NCI-H1417 (cell line): ENCODE data around the gene CD53.
"Not testable (repeated sequence)": the region's sequence is repeated elsewhere in the genome, so short reads cannot be mapped to it uniquely, and the experiment has no call there.

Experiments
- DNase-seq, 3 experiments: peaks; one replicate each; lab custom pipeline; 2025; lab: John Stamatoyannopoulos, UW

The CD53 gene

GRCh38 chr1:110916274-110916668 is 43.3 kb downstream of the CD53 start:
- DNase-seq: no peak

GRCh38 chr1:110916669-110917306 is 43.8 kb downstream of the CD53 start:
- no peak for DNase-seq

DNA sequence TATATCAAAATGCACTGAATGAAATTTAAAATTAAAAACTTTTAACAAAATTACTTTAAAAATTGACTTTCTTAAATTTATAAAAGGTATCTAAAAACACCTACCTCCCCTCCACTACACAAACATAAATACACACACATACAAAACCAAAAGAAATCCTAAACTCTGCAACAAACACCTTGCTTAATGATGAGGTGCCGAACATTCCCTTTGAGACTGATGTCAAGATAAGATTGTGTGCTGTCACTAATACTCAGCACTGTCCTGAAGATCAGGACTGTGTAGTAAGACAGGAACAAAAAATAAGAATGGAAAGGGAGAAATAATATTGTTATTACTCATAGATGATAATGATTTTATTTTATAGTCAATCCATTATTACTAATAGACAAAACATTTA is 45.1 kb downstream of the CD53 start:
- no peak for DNase-seq

DNA sequence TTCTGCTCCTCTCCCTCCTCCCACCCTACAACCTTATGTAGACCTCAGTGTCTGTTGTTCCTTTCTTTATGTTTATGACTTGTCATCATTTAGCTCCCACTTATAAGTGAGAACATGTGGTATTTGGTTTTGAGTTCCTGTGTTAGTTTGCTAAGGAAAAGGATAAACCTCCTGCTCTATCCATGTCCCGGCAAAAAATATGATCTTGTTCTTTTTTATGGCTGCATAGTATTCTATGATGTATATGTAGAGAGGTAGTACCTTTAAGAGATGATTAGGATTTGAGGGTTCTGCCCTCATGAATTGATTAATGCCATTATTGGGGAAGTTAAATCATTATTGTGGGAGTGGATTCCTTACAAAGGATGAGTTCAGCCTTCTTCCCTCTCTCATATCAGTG is 49.0 kb downstream of the CD53 start:
- DNase-seq: no peak

GRCh38 chr1:110927484-110928075 is 54.6 kb downstream of the CD53 start:
- no peak for DNase-seq

GRCh38 chr1:110928191-110928590 is 55.2 kb downstream of the CD53 start:
- DNase-seq: no peak

GRCh38 chr1:110928904-110929303 is 56.0 kb downstream of the CD53 start:
- DNase-seq: no peak

GRCh38 chr1:110931097-110931496 is 58.1 kb downstream of the CD53 start:
- not testable (repeated sequence) for DNase-seq

GRCh38 chr1:110936567-110936966 is 63.6 kb downstream of the CD53 start:
- no peak for DNase-seq

DNA sequence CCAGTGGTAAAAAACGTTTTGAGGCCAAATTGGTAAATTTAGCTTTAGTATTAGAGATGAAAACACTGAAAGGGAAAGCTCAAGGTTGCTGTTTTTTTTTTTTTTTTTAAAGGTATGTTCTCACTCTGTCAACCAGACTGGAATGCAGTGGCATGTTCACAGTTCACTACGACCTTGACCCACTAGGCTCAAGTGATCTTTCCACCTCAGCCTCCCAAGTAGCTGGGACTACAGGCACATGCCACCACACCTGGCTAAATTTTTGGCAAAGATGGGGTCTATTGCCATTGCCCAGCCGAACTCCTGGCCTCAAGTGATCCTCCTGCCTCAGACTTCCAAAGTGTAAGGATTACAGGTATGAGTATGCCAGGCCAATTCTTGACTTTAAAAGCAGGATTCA is 71.9 kb downstream of the CD53 start:
- DNase-seq: no peak

DNA sequence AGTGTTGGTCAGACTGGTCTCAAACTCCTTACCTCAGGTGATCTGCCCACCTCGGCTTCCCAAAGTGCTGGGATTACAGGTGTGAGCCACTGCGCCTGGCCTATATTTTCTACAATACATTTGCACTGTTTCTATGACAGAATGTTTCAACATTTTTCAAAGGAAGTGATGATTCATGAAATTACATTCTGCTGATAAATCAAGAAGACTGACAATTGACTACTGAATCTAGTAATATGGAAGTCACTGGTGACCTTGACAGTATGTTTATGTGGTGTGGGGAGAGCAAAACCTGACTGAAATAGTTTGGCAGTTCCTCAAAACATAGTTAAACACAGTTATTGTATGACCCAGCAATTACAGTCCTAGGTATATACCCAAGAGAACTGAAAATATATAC is 72.7 kb downstream of the CD53 start:
- DNase-seq: no peak

DNA sequence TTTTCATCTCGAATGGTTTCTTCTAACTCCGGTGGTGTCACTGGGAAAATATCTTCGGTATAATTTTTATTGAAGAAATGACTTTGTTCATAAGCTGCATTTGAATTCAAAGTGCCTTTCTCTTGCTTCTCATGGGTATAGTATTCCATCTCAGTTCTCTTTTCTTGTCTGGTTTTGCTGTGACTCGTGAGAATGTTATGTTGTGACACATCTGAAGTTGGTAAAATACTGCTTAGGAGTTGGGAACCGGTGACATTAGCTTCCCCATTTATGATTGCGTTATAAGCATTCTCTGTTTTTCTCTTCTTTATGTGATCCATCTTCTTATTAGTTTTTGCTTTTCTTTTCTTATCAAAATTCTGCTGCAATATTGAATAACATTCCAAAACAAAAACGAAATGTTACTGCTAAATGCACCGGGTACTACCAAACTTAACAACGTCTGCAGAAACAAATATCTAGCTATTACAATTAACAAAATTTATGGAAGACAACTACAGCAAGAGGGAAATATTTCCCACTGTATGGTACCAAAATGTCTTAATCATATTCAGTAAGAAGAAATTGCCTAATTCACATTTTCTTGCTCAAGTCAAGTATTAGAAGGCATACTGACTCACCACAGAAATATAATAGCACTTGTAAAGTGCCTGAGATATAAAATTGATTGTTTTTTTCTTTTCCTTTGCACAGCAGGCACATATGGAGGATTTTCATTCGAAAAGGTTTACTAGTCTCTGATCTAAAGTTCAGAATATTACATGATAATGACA is 75.3 kb downstream of the CD53 start:
- DNase-seq: no peak
